Measurements from ENCODE around the gene CALR3.
"Not testable (repeated sequence)": the region's sequence is repeated elsewhere in the genome, so short reads cannot be mapped to it uniquely, and the experiment has no call there.

The CALR3 gene

GRCh38 chr19:16470911-16471811, 24.8 kb downstream of the CALR3 start:
- H3K4me3 ChIP-seq (replicated peaks; ENCODE audit: low read depth, low read length): peak overlapping the region; percentile 91
- no peak for TF ChIP-seq CTCF (IDR thresholded peaks at IDR 0.05; ENCODE audit: low read depth, low read length, missing control alignments)
- DNase-seq (ENCODE audit: extremely low read depth, low read depth): no peak

- TF ChIP-seq CTCF (IDR thresholded peaks at IDR 0.05; ENCODE audit: low read depth, low read length, missing control alignments): no peak
- DNase-seq (ENCODE audit: extremely low read depth, low read depth): no peak
- peak overlapping the region; percentile 91 for H3K4me3 ChIP-seq (replicated peaks; ENCODE audit: low read depth, low read length)
These were observed 25.4 kb downstream of the CALR3 start for GRCh38 chr19:16470541-16470910.

GRCh38 chr19:16467581-16467980, 28.4 kb downstream of the CALR3 start:
- DNase-seq (ENCODE audit: extremely low read depth, low read depth): no peak
- no peak for TF ChIP-seq CTCF (IDR thresholded peaks at IDR 0.05; ENCODE audit: low read depth, low read length, missing control alignments)
- no peak overlapping the region for H3K4me3 ChIP-seq (replicated peaks; ENCODE audit: low read depth, low read length)

- not testable (repeated sequence) for DNase-seq (ENCODE audit: extremely low read depth, low read depth); H3K4me3 ChIP-seq (replicated peaks; ENCODE audit: low read depth, low read length)
These were observed 29.1 kb downstream of the CALR3 start for GRCh38 chr19:16466802-16467427.

GRCh38 chr19:16465239-16465638, 30.7 kb downstream of the CALR3 start:
- no peak for DNase-seq (ENCODE audit: extremely low read depth, low read depth)
- no peak for TF ChIP-seq CTCF (IDR thresholded peaks at IDR 0.05; ENCODE audit: low read depth, low read length, missing control alignments)
- H3K4me3 ChIP-seq (replicated peaks; ENCODE audit: low read depth, low read length): no peak overlapping the region

GRCh38 chr19:16463991-16464575, 31.9 kb downstream of the CALR3 start:
- no peak overlapping the region for H3K4me3 ChIP-seq (replicated peaks; ENCODE audit: low read depth, low read length)
- DNase-seq (ENCODE audit: extremely low read depth, low read depth): no peak
- no peak for TF ChIP-seq CTCF (IDR thresholded peaks at IDR 0.05; ENCODE audit: low read depth, low read length, missing control alignments)

GRCh38 chr19:16463341-16463990, 32.5 kb downstream of the CALR3 start:
- DNase-seq (ENCODE audit: extremely low read depth, low read depth): no peak
- no peak for TF ChIP-seq CTCF (IDR thresholded peaks at IDR 0.05; ENCODE audit: low read depth, low read length, missing control alignments)
- no peak overlapping the region for H3K4me3 ChIP-seq (replicated peaks; ENCODE audit: low read depth, low read length)
